GM19452 (cell line): ENCODE data around the gene CACNA2D1.
"Not testable (repeated sequence)": the region's sequence is repeated elsewhere in the genome, so short reads cannot be mapped to it uniquely, and the experiment has no call there.

ENCODE experiments used
- ATAC-seq: cut with Tn5 transposase; IDR thresholded peaks from one replicate; pipeline ENCODE4 v1.9.1; 2021; ENCODE audit not compliant: unreplicated experiment

The CACNA2D1 gene

GRCh38 chr7:82434275-82435022 lies 9.1 kb downstream of the CACNA2D1 start:
- no peak for ATAC-seq

DNA sequence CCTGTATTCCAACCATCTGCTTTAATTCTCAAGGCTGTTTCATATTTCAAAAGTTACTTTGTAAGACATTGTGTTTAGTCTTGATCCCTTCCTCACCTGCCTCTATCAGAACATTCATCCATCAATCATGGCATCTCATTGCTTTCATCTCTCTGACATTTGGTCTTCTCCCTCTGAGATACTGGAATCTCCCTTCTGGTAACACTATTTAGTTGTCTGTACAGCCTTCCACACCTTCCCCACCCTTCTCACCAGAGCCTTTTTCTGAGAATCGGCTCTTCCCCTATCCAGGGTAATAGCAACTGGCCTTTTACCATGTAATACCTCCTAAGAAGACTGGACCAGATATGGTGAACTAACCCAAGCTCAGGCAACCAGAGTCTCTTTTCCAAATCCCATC lies 10.1 kb downstream of the CACNA2D1 start:
- no peak for ATAC-seq

DNA sequence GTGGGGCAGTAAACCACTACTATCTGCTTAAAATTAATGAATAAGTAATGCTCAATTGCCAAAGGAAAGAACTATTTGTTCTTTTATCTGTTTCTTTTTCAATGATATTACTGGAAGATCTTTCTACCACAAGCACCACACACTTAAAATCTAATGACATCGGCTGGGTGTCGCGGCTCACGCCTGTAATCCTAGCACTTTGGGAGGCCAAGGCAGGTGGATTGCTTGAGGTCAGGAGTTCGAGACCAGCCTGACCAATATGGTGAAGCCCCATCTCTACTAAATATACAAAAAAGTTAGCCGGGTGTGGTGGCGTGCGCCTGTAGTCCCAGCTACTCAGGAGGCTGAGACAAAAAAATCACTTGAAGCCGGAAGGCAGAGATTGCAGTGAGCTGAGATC lies 10.8 kb downstream of the CACNA2D1 start:
- not testable (repeated sequence) for ATAC-seq

DNA sequence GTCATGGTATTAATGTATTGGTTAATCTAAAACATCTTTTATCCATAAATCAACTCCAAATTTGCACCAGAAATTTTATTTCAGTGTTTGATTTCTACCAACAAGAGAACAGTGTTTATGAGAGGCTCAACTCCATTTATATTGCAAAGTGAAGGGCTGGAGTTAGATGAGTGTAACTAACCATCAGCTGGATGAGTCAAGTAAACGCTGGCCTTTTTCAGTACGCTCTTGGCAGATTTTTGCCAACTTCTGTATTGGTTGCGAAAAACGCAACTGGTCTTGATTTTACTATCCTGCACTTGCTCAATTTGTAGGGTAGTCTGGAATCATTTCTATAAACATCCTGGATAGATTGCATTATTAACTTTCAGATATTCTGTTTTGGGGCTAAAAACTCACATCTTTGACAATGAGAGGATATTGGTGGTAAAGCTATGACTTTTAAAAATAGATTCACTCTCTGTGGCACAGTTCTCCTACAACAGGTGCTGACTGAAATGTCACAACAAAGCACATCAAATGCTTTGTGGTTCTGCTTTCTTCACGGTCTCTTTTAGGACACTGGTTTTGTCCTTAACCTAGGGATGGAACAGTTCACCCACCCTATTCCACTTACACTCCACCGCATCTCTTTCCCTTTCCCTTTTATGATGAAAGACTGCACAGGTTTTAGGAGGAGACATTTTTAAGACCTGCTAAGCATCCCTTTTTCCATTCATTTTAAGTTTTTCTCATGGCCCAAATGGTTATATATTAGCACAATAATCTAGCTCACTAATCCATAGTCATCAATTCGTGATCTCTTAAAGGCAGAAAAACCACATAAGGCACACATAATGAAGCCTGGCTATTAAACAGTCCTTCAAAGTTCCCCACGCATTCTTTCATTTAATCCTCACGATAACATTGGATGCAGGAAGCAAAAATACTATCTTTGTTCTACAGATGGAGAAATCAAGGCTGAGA lies 12.8 kb downstream of the CACNA2D1 start:
- no peak for ATAC-seq

DNA sequence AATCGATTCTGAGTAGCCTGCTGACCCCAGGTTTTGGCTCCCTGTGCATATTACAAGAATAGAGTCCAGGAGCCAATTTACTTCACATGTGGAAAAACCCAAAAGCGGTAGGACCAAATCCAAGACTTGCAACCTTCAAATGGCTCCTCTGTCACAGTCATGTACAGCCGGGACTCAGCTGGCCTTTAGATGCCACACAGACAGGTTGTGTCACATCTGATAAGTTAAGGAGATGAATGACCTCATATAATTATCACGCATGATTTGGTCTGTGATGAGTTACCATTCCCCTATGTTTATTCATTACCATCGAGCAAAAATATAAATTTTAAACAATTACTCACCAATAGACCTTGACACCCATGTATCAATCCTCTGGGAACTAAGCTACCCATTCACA lies 14.2 kb downstream of the CACNA2D1 start:
- ATAC-seq, result no peak

GRCh38 chr7:82428186-82428961 lies 15.2 kb downstream of the CACNA2D1 start:
- ATAC-seq, result no peak

GRCh38 chr7:82423446-82423845 lies 20.1 kb downstream of the CACNA2D1 start:
- no peak for ATAC-seq

DNA sequence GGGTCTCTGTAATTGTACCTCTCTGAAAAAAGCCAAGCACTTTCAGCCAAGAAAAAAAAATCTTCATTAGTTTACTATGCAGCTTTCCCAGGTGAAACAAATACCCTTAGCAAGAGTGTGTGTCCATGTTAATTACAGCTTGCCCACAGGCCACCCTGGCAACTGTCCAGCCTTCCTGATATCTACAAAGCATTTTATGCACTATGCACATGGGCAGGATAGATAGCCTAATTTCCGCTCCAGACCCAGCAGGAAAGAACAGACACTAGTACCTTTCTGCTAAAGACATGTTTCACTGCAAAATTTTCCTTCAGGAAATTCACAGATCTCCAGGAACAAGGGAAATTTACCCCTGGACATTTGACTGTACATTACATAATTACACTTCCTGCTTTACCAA lies 24.4 kb downstream of the CACNA2D1 start:
- ATAC-seq, result no peak

GRCh38 chr7:82417898-82418297 lies 25.7 kb downstream of the CACNA2D1 start:
- ATAC-seq, result no peak

GRCh38 chr7:82416402-82416801 lies 27.2 kb downstream of the CACNA2D1 start:
- ATAC-seq, result no peak

- ATAC-seq, result no peak
Observed at GRCh38 chr7:82414389-82414788, 29.2 kb downstream of the CACNA2D1 start.

DNA sequence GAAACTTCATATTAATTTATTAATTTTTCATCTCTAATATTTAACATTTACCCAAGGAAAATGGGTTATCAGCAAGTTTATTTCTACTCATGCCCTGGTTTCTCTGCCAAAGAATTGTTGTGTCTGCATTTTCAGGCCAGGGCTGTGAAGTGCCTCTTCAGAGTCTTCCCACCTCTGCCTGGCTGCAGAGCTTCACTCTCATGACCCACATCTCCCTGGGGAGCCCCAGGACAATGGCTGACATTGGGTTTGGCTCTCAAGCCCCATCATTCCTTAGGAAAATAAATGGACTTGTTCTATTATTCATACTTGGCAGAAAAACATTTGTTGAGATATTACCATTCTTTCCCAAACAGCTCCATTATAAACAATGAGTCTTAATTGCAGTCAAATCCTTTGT lies 30.3 kb downstream of the CACNA2D1 start:
- ATAC-seq, result no peak

GRCh38 chr7:82411732-82412131 lies 31.8 kb downstream of the CACNA2D1 start:
- ATAC-seq, result no peak

DNA sequence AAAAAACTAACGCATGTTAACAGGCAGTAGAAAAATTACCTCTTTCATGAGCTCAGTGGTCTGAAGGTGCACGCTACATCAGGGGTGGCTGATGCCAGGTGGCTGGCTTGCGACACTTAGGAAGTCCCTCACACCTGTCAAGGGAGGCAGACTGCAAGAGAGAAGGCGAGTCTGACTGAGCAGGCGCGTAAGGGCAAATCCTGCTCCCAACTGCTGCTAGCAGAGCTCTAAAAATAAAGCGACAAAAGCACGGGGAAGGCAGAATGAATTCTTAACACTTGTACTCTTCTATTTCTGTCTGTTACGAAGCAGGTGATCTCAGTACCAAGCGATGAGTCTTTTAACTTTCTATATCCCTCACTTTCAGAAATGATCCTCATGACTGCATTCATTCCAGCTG lies 33.1 kb downstream of the CACNA2D1 start:
- ATAC-seq, result no peak

GRCh38 chr7:82406937-82407336 lies 36.6 kb downstream of the CACNA2D1 start:
- no peak for ATAC-seq

DNA sequence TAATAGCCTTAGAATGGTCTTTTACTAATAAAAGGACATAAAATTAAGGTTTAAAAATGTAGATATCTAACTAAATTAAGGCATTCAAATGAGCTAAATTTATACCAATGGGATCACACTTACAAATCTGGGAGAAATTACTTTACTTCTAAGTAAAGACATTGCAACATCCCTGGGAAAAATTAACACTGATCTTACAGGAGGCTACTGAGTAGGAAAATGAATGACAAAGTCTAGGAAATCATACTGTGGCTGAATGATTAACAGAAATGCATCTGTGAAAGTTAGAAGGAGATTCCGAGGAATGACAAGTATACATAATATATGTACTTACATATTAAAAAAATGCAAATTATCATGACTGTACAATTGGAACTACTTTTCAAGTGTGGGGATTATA lies 38.3 kb downstream of the CACNA2D1 start:
- ATAC-seq, result no peak

DNA sequence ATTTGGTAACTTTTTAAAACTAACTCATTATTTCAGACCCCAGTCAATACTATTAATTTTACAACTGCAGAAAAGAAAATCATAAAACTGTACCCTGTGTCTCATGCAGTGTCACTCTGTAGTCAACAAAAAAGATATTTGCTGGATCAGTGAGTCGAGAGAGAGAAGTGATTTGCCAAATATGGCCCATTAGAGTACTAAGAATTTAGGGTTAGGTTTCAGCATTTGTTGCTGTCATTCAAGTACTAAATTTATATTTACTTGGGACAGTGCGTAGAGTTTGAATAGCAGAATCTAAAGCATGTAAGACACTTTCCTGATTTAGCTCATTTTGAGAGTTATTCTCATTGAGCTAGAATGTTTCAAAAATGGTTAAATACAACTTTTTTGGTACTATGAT lies 38.9 kb downstream of the CACNA2D1 start:
- ATAC-seq, result no peak

DNA sequence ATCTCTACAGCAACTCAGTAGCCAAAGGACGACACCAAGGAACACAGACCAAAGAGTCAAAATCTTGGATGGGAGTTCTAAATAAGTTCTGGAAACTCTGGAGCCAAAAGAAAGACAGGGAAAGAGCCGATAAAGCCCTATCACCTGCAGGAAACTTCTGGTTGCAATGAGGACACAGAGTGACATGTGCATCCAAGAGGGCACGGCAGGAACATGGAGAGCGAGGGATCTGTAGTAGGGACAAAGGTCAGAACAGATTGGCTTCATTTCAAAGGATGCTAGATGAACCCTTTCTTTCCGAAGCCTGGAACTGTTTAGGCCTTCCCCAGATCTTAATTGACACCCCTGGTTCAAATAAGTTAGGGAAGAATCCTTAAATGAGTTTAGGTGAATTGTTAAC lies 39.5 kb downstream of the CACNA2D1 start:
- ATAC-seq, result no peak

- no peak for ATAC-seq
Observed at GRCh38 chr7:82397879-82398524, 45.6 kb downstream of the CACNA2D1 start.

DNA sequence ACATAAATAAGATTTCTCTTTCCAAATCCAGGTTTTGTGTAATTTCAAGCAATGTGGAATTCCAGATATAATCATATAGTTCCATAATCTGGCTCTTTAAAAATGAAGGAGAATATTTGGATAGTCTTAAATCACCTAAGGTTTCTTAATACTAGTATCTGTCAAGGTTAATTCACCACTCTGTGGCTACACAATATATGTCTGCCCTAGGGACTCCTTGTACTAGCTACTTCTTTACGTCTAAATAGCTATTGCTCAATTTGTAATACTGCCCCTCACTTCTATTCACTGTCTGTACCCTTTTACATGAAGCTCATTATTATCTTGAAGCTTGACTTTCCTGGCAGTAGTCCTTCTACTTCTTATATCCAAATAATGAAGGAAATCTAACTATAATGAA lies 47.2 kb downstream of the CACNA2D1 start:
- ATAC-seq, result no peak

GRCh38 chr7:82395147-82395546 lies 48.4 kb downstream of the CACNA2D1 start:
- ATAC-seq, result no peak
